ENCODE data around the gene RLIM.

DNA sequence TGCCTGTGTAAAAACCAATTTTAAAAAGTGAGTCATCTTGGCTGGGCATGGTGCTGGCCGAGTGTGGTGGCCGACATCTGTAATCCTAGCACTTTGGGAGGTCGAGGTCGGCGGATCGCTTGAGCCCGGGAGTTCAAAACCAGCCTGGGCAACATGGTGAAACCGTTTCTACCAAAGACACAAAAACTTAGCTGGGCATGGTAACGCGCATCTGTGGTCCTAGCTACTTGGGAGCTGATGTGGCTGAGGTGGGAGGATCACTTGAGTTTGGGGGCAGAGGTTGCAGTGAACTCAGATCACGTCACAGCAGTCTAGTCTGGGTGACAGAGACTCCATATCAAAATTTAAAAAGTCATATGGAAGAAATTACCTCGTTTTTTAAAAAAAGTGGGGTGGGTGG, 7.6 kb downstream of the RLIM start:
- TF ChIP-seq, protein P1, sequence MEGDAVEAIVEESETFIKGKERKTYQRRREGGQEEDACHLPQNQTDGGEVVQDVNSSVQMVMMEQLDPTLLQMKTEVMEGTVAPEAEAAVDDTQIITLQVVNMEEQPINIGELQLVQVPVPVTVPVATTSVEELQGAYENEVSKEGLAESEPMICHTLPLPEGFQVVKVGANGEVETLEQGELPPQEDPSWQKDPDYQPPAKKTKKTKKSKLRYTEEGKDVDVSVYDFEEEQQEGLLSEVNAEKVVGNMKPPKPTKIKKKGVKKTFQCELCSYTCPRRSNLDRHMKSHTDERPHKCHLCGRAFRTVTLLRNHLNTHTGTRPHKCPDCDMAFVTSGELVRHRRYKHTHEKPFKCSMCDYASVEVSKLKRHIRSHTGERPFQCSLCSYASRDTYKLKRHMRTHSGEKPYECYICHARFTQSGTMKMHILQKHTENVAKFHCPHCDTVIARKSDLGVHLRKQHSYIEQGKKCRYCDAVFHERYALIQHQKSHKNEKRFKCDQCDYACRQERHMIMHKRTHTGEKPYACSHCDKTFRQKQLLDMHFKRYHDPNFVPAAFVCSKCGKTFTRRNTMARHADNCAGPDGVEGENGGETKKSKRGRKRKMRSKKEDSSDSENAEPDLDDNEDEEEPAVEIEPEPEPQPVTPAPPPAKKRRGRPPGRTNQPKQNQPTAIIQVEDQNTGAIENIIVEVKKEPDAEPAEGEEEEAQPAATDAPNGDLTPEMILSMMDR (IDR thresholded peaks at IDR 0.05): no peak
- TF ChIP-seq POLR2A (IDR thresholded peaks at IDR 0.05): no peak
